ENCODE measurements around the gene THAP4.

The THAP4 gene

GRCh38 chr2:241545106-241545505, 91.9 kb downstream of the THAP4 start:
- no peak for DNase-seq

- no peak for DNase-seq
Measured at GRCh38 chr2:241542278-241542605, 94.7 kb downstream of the THAP4 start.

GRCh38 chr2:241541564-241542277, 95.2 kb downstream of the THAP4 start:
- no peak for DNase-seq

- DNase-seq: peak; percentile 85
Measured at GRCh38 chr2:241540771-241541561, 96.0 kb downstream of the THAP4 start.

GRCh38 chr2:241540401-241540770, 96.6 kb downstream of the THAP4 start:
- no peak for DNase-seq

GRCh38 chr2:241539616-241540374, 97.2 kb downstream of the THAP4 start:
- no peak for DNase-seq

- no peak for DNase-seq
Measured at GRCh38 chr2:241538838-241539615, 97.9 kb downstream of the THAP4 start.

- DNase-seq: no peak
Measured at GRCh38 chr2:241535871-241536655, 100.9 kb downstream of the THAP4 start.

- DNase-seq: no peak
Measured at GRCh38 chr2:241534701-241535375, 102.1 kb downstream of the THAP4 start.
